SK-N-SH treated with all-trans-retinoic acid at 6 μM for 48 hours (cell line): ENCODE data around the gene EMX2.

Experiments
- ATAC-seq: fragments of 200-7000 bp; cut with Tn5 transposase; 3 replicates; pipeline ENCODE4 v1.9.1; 2020; ENCODE audit warnings: mild to moderate bottlenecking, moderate library complexity
- ARNTL ChIP-seq: fragments of 450-650 bp; formaldehyde crosslinking; IDR thresholded peaks from 2 replicates; pipeline ENCODE4 v1.5.0; 2020; ENCODE audit warnings: low read depth, mild to moderate bottlenecking, moderate library complexity, borderline replicate concordance
- BACH2 ChIP-seq: fragments of 250-450 bp; sonication (Bioruptor Pico); IDR thresholded peaks from 2 replicates; pipeline ENCODE4 v1.9.0; 2021; ENCODE audit warnings: mild to moderate bottlenecking, borderline replicate concordance
- CSDC2 ChIP-seq: fragments of 250-450 bp; sonication (Bioruptor Pico); IDR thresholded peaks from 2 replicates; pipeline ENCODE4 v1.5.0; 2020; ENCODE audit warnings: mild to moderate bottlenecking, moderate library complexity
- GLIS3 ChIP-seq: fragments of 250-450 bp; sonication (Bioruptor Pico); IDR thresholded peaks from 2 replicates; pipeline ENCODE4 v1.5.0; 2020; ENCODE audit warnings: mild to moderate bottlenecking, moderate library complexity
- ISL1 ChIP-seq: fragments of 250-450 bp; sonication (Bioruptor Pico); IDR thresholded peaks from 2 replicates; pipeline ENCODE4 v2.1.2; 2022; ENCODE audit warnings: mild to moderate bottlenecking, moderate library complexity
- OSR1 ChIP-seq: fragments of 250-450 bp; sonication (Bioruptor Pico); IDR thresholded peaks from 2 replicates; pipeline ENCODE4 v1.8.0; 2022; ENCODE audit warnings: moderate library complexity, mild to moderate bottlenecking, inconsistent platforms
- PPARA ChIP-seq: fragments of 250-450 bp; sonication (Bioruptor Pico); IDR thresholded peaks from 2 replicates; pipeline ENCODE4 v1.5.0; 2020; ENCODE audit warnings: mild to moderate bottlenecking, borderline replicate concordance
- RARB ChIP-seq: fragments of 250-450 bp; sonication (Bioruptor Pico); IDR thresholded peaks from 2 replicates; pipeline ENCODE4 v1.8.0; 2021; ENCODE audit warnings: mild to moderate bottlenecking, moderate library complexity
- SNAI2 ChIP-seq: fragments of 250-450 bp; sonication (Bioruptor Pico); IDR thresholded peaks from 2 replicates; pipeline ENCODE4 v1.5.0; 2020; ENCODE audit warnings: mild to moderate bottlenecking, moderate library complexity
- TCF4 ChIP-seq: fragments of 250-450 bp; sonication (Bioruptor Pico); IDR thresholded peaks from 2 replicates; pipeline ENCODE4 v1.8.0; 2021; ENCODE audit warnings: mild to moderate bottlenecking, moderate library complexity, borderline replicate concordance
- TOX ChIP-seq: fragments of 250-450 bp; sonication (Bioruptor Pico); IDR thresholded peaks from 2 replicates; pipeline ENCODE4 v1.8.0; 2021; ENCODE audit warnings: mild to moderate bottlenecking, moderate library complexity, borderline replicate concordance
- ZC3H10 ChIP-seq: fragments of 250-450 bp; sonication (Bioruptor Pico); IDR thresholded peaks from 2 replicates; pipeline ENCODE4 v1.5.1; 2021; ENCODE audit warnings: mild to moderate bottlenecking, moderate library complexity
- ZFP3 ChIP-seq: fragments of 250-450 bp; sonication (Bioruptor Pico); IDR thresholded peaks from 2 replicates; pipeline ENCODE4 v1.5.0; 2020; ENCODE audit warnings: mild to moderate bottlenecking, moderate library complexity
- ZFP30 ChIP-seq: fragments of 450-650 bp; formaldehyde crosslinking; IDR thresholded peaks from 2 replicates; pipeline ENCODE4 v1.5.0; 2022; ENCODE audit warnings: mild to moderate bottlenecking, moderate library complexity
- ZNF565 ChIP-seq: fragments of 450-650 bp; formaldehyde crosslinking; conservative IDR thresholded peaks from 2 replicates; pipeline ENCODE4 v1.5.0; 2020; ENCODE audit warnings: low read depth, mild to moderate bottlenecking, moderate library complexity
- ZNF70 ChIP-seq: fragments of 450-650 bp; formaldehyde crosslinking; IDR thresholded peaks from 2 replicates; pipeline ENCODE4 v1.5.0; 2020; ENCODE audit warnings: mild to moderate bottlenecking, moderate library complexity
- ZNF8 ChIP-seq: fragments of 450-650 bp; formaldehyde crosslinking; IDR thresholded peaks from 2 replicates; pipeline ENCODE4 v1.5.0; 2020; ENCODE audit warnings: mild to moderate bottlenecking, moderate library complexity
- TF ChIP-seq, protein P1 (sequence below): fragments of 250-450 bp; sonication (Bioruptor Pico); IDR thresholded peaks from 2 replicates; pipeline ENCODE4 v1.5.1; 2021; ENCODE audit warnings: mild to moderate bottlenecking, moderate library complexity
- TF ChIP-seq, protein P2 (sequence below): fragments of 250-450 bp; sonication (Bioruptor Pico); IDR thresholded peaks from 2 replicates; pipeline ENCODE4 v1.8.0; 2021; ENCODE audit warnings: low read depth, mild to moderate bottlenecking, moderate library complexity, borderline replicate concordance
- TF ChIP-seq, protein P3 (sequence below): fragments of 250-450 bp; sonication (Bioruptor Pico); IDR thresholded peaks from 2 replicates; pipeline ENCODE4 v1.5.1; 2020; ENCODE audit warnings: low read depth, mild to moderate bottlenecking, moderate library complexity
- TF ChIP-seq, protein P4 (sequence below): fragments of 250-450 bp; sonication (Bioruptor Pico); IDR thresholded peaks from 2 replicates; pipeline ENCODE4 v1.5.0; 2020; ENCODE audit warnings: mild to moderate bottlenecking, moderate library complexity

Gene EMX2

DNA sequence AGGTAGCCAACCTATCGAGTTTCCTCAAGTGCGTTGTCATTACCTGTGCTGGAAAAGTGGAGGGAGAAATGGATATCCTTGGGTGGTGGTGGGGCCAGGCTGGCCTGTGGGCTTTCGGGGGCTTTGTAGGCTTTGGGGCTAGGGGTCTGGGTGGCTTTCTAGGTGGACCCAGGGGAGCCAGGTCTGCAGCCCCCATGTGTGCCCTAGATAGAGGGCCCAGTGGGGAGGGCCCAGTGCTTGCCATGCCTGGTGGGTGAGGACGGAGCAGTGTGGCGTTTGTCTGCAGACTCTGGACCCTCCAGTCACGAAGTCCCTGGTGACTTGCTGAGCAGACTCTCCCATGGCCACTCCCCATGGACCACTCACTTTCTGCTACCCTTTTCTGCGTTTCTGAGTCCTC lies 19.7 kb downstream of the EMX2 start:
- TF ChIP-seq, protein P1, sequence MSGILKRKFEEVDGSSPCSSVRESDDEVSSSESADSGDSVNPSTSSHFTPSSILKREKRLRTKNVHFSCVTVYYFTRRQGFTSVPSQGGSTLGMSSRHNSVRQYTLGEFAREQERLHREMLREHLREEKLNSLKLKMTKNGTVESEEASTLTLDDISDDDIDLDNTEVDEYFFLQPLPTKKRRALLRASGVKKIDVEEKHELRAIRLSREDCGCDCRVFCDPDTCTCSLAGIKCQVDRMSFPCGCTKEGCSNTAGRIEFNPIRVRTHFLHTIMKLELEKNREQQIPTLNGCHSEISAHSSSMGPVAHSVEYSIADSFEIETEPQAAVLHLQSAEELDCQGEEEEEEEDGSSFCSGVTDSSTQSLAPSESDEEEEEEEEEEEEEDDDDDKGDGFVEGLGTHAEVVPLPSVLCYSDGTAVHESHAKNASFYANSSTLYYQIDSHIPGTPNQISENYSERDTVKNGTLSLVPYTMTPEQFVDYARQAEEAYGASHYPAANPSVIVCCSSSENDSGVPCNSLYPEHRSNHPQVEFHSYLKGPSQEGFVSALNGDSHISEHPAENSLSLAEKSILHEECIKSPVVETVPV (CRISPR knock-in tag) = no peak
- no peak for TF ChIP-seq ISL1 (CRISPR knock-in tag)
- TF ChIP-seq RARB = no peak
- TF ChIP-seq, protein P2, sequence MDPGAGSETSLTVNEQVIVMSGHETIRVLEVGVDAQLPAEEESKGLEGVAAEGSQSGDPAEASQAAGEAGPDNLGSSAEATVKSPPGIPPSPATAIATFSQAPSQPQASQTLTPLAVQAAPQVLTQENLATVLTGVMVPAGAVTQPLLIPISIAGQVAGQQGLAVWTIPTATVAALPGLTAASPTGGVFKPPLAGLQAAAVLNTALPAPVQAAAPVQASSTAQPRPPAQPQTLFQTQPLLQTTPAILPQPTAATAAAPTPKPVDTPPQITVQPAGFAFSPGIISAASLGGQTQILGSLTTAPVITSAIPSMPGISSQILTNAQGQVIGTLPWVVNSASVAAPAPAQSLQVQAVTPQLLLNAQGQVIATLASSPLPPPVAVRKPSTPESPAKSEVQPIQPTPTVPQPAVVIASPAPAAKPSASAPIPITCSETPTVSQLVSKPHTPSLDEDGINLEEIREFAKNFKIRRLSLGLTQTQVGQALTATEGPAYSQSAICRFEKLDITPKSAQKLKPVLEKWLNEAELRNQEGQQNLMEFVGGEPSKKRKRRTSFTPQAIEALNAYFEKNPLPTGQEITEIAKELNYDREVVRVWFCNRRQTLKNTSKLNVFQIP = no peak
- TF ChIP-seq SNAI2 (CRISPR knock-in tag) = no peak
- TF ChIP-seq, protein P3, sequence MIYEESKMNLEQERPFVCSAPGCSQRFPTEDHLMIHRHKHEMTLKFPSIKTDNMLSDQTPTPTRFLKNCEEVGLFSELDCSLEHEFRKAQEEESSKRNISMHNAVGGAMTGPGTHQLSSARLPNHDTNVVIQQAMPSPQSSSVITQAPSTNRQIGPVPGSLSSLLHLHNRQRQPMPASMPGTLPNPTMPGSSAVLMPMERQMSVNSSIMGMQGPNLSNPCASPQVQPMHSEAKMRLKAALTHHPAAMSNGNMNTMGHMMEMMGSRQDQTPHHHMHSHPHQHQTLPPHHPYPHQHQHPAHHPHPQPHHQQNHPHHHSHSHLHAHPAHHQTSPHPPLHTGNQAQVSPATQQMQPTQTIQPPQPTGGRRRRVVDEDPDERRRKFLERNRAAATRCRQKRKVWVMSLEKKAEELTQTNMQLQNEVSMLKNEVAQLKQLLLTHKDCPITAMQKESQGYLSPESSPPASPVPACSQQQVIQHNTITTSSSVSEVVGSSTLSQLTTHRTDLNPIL = no peak
- no peak for TF ChIP-seq ZNF8 (CRISPR knock-in tag)
- TF ChIP-seq BACH2 (CRISPR knock-in tag) = no peak
- TF ChIP-seq, all 23 proteins: peak for 0
- ATAC-seq = no peak

DNA sequence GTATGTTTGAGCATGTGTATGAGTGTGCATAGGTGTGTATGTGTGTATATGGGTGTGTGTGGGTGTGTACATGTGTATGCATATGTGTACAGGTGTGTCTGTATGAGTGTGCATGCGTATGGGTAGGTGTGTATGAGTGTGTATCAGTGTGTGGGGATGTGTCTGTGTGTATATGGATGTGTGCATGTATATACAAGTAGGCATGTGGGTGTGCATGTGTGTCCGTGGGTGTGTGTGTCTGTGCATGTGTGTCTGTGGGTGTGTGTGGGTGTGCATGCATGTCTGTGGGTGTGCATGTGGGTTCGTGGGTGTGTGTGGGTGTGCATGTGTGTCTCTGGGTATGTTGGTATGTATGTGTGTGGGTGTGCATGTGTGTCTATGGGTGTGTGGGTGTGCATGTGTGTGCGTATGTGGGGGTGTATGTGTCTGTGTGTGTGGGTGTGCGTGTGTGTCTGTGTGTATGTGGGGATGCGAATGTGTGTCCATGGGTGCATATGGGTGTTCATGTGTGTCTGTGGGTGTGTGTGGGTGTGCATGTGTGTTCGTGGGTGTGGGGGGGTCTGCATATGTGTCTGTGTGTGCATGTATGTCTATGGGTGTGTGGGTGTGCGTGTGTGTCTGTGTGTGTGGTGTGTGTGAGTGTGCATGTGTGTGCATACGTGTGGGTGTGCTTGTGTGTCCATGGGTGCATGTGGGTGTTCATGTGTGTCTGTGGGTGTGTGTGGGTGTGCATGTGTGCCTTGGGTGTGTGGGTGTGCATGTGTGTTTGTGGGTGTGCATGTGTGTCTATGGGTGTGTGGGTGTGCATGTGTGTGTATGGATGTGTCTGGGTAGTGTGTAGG lies 20.6 kb downstream of the EMX2 start:
- ATAC-seq = no peak
- no peak for TF ChIP-seq ZNF70 (CRISPR knock-in tag)
- no peak for TF ChIP-seq CSDC2 (CRISPR knock-in tag)
- TF ChIP-seq ARNTL (CRISPR knock-in tag) = no peak
- TF ChIP-seq, protein P3 = no peak
- no peak for TF ChIP-seq TOX
- no peak for TF ChIP-seq OSR1 (CRISPR knock-in tag)
- no peak for TF ChIP-seq ZNF8 (CRISPR knock-in tag)
- TF ChIP-seq, protein P4, sequence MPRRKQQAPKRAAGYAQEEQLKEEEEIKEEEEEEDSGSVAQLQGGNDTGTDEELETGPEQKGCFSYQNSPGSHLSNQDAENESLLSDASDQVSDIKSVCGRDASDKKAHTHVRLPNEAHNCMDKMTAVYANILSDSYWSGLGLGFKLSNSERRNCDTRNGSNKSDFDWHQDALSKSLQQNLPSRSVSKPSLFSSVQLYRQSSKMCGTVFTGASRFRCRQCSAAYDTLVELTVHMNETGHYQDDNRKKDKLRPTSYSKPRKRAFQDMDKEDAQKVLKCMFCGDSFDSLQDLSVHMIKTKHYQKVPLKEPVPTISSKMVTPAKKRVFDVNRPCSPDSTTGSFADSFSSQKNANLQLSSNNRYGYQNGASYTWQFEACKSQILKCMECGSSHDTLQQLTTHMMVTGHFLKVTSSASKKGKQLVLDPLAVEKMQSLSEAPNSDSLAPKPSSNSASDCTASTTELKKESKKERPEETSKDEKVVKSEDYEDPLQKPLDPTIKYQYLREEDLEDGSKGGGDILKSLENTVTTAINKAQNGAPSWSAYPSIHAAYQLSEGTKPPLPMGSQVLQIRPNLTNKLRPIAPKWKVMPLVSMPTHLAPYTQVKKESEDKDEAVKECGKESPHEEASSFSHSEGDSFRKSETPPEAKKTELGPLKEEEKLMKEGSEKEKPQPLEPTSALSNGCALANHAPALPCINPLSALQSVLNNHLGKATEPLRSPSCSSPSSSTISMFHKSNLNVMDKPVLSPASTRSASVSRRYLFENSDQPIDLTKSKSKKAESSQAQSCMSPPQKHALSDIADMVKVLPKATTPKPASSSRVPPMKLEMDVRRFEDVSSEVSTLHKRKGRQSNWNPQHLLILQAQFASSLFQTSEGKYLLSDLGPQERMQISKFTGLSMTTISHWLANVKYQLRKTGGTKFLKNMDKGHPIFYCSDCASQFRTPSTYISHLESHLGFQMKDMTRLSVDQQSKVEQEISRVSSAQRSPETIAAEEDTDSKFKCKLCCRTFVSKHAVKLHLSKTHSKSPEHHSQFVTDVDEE = no peak
- TF ChIP-seq SNAI2 (CRISPR knock-in tag) = no peak
- no peak for TF ChIP-seq ZNF565 (CRISPR knock-in tag)
- no peak for TF ChIP-seq ZFP3 (CRISPR knock-in tag)
- TF ChIP-seq PPARA (CRISPR knock-in tag) = no peak
- TF ChIP-seq, protein P2 = no peak
- TF ChIP-seq ZFP30 = no peak
- TF ChIP-seq TCF4 = no peak
- TF ChIP-seq RARB = no peak
- no peak for TF ChIP-seq BACH2 (CRISPR knock-in tag)
- TF ChIP-seq, protein P1 (CRISPR knock-in tag) = no peak
- no peak for TF ChIP-seq ZC3H10 (CRISPR knock-in tag)
- no peak for TF ChIP-seq GLIS3
- TF ChIP-seq, all 23 proteins: peak for 0
